Activated T-helper 2 cell treated with anti-CD3 and anti-CD28 coated beads, Interferon-gamma antibody, Interleukin-2, Interleukin-4, amounts not matched to agents 10 μg/mL and 5 μg/mL and 100 μg/mL, durations not matched to agents 14 hours and 24 hours and 36 hours (primary cell): ENCODE measurements around the gene PPME1. TPM values are rescaled to one million over a fixed set of nuclear protein-coding genes. Genes with fewer than 3 reads are reported as not detected.
A peak's percentile ranks its signal among the peaks of the same experiment; 100 is the strongest.

ENCODE experiments used
- DNase-seq: peaks from one replicate; pipeline ENCODE4 v3.0.0; 2021; ENCODE audit warnings: low spot score
- H3K27ac Mint-ChIP-seq: one replicate; pipeline ENCODE4 v1.8.0; 2021; ENCODE audit warnings: mixed read lengths
- H3K27me3 Mint-ChIP-seq: one replicate; pipeline ENCODE4 v1.8.0; 2021; ENCODE audit warnings: low read depth, mixed read lengths
- H3K36me3 Mint-ChIP-seq: one replicate; pipeline ENCODE4 v1.8.0; 2021; ENCODE audit warnings: low read depth, mixed read lengths
- H3K4me1 Mint-ChIP-seq: one replicate; pipeline ENCODE4 v1.8.0; 2021; ENCODE audit warnings: low read depth, mixed read lengths
- H3K4me3 Mint-ChIP-seq: one replicate; pipeline ENCODE4 v1.8.0; 2021; ENCODE audit warnings: low read depth, mild to moderate bottlenecking, moderate library complexity, mixed read lengths
- H3K9me3 Mint-ChIP-seq: one replicate; pipeline ENCODE4 v1.8.0; 2021; ENCODE audit warnings: mixed read lengths
- intact Hi-C: fragments of 100-400 bp; cut with micrococcal nuclease; formaldehyde crosslinking; loops from one replicate; pipeline ENCODE4 v1.15.1; 2023
- total RNA-seq: library from RNA; stranded (reverse); gene quantifications from 2 replicates; pipeline ENCODE4 v1.2.3, GENCODE V29; 2022

PPME1 gene
- total RNA-seq, 1 donor from 2014 or later = 67.5 TPM

DNA sequence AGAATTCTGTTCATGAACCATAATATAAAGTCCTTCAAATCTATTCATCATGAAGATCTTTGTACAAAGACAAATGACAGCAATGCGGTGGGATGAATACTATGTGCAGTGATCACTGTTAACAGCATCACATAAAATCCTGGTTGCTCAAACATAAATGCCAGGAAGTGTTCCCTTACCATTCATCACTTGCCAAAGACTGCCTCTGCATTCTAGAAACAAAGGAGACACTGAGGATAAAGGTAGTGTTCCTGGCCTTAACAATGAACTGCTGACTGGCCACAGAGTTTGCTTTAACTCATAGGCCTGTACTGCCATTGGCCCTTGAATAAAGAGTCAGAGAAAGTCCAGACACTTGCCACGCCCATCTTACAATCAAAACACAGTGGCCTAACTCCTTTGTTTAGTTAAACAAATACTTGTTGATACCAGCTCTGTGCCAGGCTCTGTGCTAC, 29.8 kb upstream of the PPME1 start:
- no peaks in the 10 kb centered on the region for H3K9me3 Mint-ChIP-seq
- H3K4me3 Mint-ChIP-seq = no peak overlapping the region
- H3K27me3 Mint-ChIP-seq = no peaks in the 10 kb centered on the region
- intact Hi-C loops = no loop called here
- H3K27ac Mint-ChIP-seq = no peak overlapping the region
- DNase-seq = no peak
- peaks cover 19% of the 10 kb centered on the region for H3K36me3 Mint-ChIP-seq
- peaks cover 6% of the 10 kb centered on the region for H3K4me1 Mint-ChIP-seq

DNA sequence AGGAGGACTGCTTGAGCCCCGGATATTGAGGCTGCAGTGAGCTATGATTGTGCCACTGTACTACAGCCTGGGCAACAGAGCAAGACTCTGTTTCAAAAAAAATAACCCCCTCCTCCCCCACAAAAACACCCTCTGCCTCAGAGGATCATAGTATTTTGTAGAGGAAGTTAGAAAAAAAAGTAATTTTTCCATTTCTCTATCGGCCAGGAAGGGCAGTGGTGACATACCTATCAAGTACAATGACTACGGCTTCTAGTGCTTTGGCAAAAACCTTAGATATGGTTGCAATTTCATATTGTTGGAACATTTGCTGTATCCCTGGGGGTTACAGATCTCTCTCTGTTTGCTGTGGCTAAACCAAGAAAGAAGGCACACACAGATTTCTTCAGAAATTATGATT, 29.2 kb upstream of the PPME1 start:
- H3K9me3 Mint-ChIP-seq = no peaks in the 10 kb centered on the region
- no peak overlapping the region for H3K4me3 Mint-ChIP-seq
- H3K27me3 Mint-ChIP-seq = no peaks in the 10 kb centered on the region
- H3K36me3 Mint-ChIP-seq = peaks cover 18% of the 10 kb centered on the region
- no peak overlapping the region for H3K27ac Mint-ChIP-seq
- no peak for DNase-seq
- H3K4me1 Mint-ChIP-seq = peaks cover 6% of the 10 kb centered on the region
- intact Hi-C loops = no loop called here

DNA sequence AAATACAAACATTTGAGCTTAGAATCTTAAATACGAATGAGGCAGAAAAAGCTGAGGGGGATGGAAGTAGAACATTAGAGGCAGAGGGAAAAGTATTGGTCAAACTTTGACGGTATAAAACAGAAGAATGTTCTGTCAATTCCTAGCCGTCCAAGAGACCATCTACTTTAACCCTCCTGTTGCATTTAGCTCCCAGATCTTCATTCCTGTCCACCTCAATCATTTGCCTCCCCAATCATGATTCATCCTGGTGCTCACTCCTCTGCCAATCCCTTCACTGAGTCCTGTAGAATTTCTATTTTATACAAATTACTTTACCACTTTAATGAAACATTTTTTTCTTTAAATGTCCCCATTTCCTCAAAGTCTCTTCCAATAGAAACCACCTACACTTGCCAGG, 28.5 kb upstream of the PPME1 start:
- Mint-ChIP-seq H3K4me3 (no peak overlapping the region), H3K36me3 (peaks cover 15% of the 10 kb centered on the region), H3K9me3 (no peaks in the 10 kb centered on the region), H3K27ac (no peak overlapping the region), H3K4me1 (peaks cover 6% of the 10 kb centered on the region), H3K27me3 (no peaks in the 10 kb centered on the region)
- intact Hi-C loops = no loop called here
- DNase-seq = no peak

DNA sequence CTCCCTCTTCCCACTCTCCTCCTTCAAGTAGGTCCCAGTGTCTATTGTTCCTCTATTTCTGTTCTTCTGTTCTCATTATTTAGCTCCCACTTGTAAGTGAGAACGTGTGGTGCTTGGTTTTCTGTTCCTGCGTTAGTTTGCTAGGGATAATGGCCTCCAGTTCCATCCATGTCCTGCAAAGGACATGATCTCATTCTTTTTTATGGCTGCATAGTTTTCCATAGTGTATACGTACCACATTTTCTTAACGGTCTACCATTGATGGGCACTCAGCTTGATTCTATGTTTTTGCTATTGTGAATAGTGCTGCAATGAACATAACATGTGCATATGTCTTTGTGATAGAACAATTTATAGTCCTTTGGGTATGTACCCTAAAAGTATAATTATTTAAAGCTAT, 26.5 kb upstream of the PPME1 start:
- Mint-ChIP-seq H3K27ac (no peak overlapping the region), H3K4me3 (no peak overlapping the region), H3K9me3 (no peaks in the 10 kb centered on the region), H3K27me3 (no peaks in the 10 kb centered on the region), H3K36me3 (peaks cover 8% of the 10 kb centered on the region), H3K4me1 (peaks cover 6% of the 10 kb centered on the region)
- no peak for DNase-seq
- intact Hi-C loops = no loop called here

DNA sequence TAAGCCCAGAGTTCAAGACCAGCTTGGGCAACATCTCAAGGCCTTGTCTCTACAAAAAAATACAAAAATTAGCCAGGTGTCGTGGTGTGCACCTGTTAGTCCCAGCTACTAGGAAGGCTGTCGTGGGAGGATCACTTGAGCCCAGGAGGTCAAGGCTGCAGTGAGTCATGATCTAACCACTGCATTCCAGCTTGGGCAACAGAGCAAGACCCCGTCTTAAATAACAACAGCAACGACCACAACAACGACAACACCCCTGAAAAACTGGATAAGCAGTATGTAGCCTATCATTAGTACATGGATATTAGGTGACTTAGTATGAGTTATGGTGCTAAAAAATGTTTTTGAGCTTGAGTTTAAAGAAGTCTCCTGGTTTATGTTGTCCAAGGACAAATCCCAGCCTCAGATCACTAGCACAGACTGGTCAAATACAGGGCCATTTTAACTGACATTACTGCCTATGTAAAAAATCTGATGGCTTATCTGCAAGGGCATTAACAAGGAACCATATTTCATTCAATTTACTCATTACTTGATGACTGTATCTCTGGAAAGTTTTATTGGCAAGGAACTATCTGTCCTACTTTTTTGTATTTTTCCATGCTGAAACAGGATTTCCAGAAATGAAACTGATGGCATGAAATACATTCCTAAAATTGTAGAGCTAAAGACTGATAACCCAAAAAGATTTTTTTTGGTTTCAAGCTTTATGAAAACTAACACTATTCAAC, 23.7 kb upstream of the PPME1 start:
- Mint-ChIP-seq H3K27me3 (no peaks in the 10 kb centered on the region), H3K9me3 (no peaks in the 10 kb centered on the region), H3K4me1 (peaks cover 7% of the 10 kb centered on the region), H3K27ac (no peak overlapping the region), H3K36me3 (peaks cover 10% of the 10 kb centered on the region), H3K4me3 (no peak overlapping the region)
- intact Hi-C loops = no loop called here
- no peak for DNase-seq

DNA sequence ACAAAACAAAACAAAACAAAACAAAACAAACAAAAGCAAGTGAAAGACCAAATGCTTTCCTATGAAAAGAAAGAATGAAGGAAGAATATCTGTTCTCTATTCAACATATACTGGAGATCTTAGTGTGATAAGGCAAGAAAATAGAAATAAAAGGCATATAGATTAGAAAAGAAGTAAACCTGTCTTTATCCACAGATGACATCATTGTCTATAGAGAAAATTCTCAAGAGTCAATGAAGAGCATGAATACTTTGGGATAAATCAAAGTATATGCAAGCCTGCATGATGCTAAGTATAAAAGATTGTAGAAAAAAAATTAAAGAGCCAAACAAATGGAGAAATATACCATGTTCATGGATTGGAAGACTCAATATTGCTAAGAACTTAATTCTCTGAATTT, 17.9 kb upstream of the PPME1 start:
- no peak for DNase-seq
- H3K4me1 Mint-ChIP-seq = peaks cover 4% of the 10 kb centered on the region
- H3K4me3 Mint-ChIP-seq = no peak overlapping the region
- intact Hi-C loops = no loop called here
- H3K36me3 Mint-ChIP-seq = peaks cover 32% of the 10 kb centered on the region
- no peak overlapping the region for H3K27ac Mint-ChIP-seq
- H3K27me3 Mint-ChIP-seq = no peaks in the 10 kb centered on the region
- peaks cover 7% of the 10 kb centered on the region for H3K9me3 Mint-ChIP-seq

DNA sequence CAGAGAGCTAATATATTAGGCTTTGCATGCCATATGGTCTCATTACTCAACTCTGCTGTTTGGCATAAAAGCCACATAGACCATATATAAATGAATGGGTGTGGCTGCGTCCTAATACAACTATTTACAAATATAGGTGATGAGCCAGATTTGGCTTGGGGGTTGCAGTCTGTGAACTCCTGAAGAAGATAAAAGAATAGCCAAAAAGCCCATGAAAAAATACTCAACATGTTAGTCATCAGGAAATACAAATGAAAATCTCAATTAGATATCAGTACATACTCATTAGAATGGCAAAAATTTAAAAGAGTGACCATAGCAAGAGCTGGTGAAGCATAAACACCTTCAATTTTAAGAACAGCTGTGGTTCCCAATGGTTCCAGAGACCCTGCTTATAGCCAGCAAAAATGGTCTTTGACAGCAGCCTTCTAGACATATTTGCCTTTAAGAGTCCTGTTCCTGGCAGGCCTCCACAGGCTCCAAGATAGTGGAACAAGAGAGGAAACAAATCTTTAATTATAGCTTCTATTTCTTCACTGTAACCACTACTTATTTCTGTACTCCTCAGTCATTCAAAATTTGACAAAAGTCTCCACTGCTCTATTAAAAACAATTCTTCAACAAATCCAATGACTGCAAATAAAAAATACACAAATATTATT, 16.3 kb upstream of the PPME1 start:
- Mint-ChIP-seq H3K9me3 (peaks cover 7% of the 10 kb centered on the region), H3K4me1 (peaks cover 4% of the 10 kb centered on the region), H3K27me3 (no peaks in the 10 kb centered on the region), H3K36me3 (peaks cover 36% of the 10 kb centered on the region), H3K27ac (no peak overlapping the region), H3K4me3 (no peak overlapping the region)
- intact Hi-C loops = no loop called here
- DNase-seq = no peak

DNA sequence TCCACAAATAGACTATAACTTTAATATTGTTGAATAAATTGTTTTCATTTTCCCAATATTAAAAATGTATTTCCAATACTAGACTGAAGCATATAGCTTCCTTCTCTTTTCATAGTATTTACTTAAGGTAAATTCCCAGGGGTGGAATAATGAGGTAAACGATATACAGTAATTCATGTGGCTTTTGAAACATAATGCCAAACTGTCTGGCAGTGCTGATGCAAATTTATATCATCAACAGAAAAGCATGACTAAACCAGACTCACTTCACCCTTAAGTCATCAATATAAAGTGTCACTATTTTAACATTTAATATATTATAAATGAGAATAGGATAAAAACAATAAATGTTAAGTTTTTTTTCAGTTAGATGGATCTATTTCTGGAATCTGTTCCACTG, 13.9 kb upstream of the PPME1 start:
- peaks cover 4% of the 10 kb centered on the region for H3K4me1 Mint-ChIP-seq
- H3K4me3 Mint-ChIP-seq = no peak overlapping the region
- intact Hi-C loops = no loop called here
- H3K27me3 Mint-ChIP-seq = no peaks in the 10 kb centered on the region
- no peak for DNase-seq
- H3K27ac Mint-ChIP-seq = no peak overlapping the region
- peaks cover 46% of the 10 kb centered on the region for H3K36me3 Mint-ChIP-seq
- H3K9me3 Mint-ChIP-seq = peaks cover 7% of the 10 kb centered on the region

DNA sequence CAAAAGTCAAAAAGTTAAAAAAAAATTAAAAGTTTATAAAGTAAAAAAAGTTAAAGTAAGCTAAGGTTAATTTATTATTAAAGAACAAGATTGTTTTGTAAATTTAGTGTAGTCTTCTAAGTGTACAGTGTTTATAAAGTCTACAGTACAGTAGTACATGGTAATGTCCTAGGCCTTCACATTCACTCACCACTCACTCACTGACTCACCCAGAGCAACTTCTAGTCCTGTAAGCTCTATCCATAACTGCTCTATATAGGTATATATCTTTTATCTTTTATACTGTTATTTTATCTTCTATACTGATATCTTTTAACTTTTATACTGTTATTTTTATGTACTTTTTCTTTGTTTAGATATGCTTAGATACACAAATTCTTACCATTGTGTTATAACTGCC, 11.4 kb upstream of the PPME1 start:
- Mint-ChIP-seq H3K4me3 (no peak overlapping the region), H3K4me1 (peaks cover 10% of the 10 kb centered on the region), H3K9me3 (no peaks in the 10 kb centered on the region), H3K27ac (no peak overlapping the region), H3K36me3 (peaks cover 40% of the 10 kb centered on the region), H3K27me3 (no peaks in the 10 kb centered on the region)
- intact Hi-C loops = no loop called here
- DNase-seq = no peak

DNA sequence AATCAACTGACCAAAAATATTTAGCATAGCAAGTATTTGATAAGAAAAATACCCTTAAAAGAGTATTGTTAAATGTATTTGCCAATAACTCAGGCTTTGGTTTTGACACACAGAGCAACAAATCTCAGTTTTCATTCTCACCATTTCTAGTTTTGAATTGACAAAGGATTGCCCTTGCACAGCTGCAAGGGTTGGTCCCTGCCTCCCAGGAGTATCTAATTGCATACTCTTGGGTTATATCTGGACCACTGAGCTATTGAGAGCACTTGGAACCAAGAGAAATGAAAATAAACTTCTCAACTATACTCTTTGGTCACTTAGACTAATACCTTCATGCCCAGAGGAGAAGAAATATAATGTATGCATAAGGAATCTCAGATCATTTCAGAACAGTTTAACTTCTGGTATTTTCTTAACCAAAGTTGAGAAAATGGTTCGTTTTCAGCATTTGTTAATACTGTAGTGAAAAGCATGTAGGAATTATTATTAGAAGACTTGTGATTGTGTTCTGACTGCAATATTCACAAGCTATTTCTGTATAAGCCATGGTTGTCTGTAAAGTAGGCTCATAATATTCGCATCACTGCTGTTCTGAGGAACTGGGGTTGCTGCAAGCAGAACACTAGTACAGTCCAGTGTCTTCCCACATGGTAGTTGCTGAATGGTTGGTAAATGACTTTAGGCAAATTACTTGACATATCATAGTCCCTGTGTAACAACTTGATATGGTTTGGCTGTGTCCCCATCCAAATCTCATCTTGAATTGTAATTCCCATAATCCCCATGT, 8.2 kb upstream of the PPME1 start:
- intact Hi-C loops = no loop called here
- DNase-seq = no peak
- H3K9me3 Mint-ChIP-seq = no peaks in the 10 kb centered on the region
- peaks cover 8% of the 10 kb centered on the region for H3K4me1 Mint-ChIP-seq
- H3K36me3 Mint-ChIP-seq = peaks cover 51% of the 10 kb centered on the region
- no peak overlapping the region for H3K27ac Mint-ChIP-seq
- no peaks in the 10 kb centered on the region for H3K27me3 Mint-ChIP-seq
- no peak overlapping the region for H3K4me3 Mint-ChIP-seq

DNA sequence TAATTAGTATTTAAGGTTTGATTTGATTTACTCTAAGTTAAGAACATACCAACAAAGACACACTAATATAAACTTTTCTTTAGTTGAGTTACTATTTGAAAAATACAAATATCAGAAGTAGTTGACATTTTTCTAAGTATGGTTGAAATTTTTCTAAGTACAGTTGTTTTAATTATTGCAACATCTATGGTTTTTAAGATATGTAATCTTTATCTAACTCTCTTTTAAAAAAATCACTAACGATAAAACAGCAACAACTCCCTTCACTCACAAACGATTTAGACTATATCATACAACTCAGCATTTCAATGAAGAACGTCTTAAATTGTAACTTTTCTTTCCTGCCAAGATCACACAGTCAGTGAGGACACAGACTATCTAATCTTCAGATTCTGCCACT, 2.3 kb upstream of the PPME1 start:
- Mint-ChIP-seq H3K4me1 (peaks cover 9% of the 10 kb centered on the region), H3K27me3 (no peaks in the 10 kb centered on the region), H3K4me3 (peak overlapping the region; percentile 9), H3K36me3 (peaks cover 29% of the 10 kb centered on the region), H3K27ac (no peak overlapping the region), H3K9me3 (no peaks in the 10 kb centered on the region)
- DNase-seq = no peak
- intact Hi-C loops = no loop called here

DNA sequence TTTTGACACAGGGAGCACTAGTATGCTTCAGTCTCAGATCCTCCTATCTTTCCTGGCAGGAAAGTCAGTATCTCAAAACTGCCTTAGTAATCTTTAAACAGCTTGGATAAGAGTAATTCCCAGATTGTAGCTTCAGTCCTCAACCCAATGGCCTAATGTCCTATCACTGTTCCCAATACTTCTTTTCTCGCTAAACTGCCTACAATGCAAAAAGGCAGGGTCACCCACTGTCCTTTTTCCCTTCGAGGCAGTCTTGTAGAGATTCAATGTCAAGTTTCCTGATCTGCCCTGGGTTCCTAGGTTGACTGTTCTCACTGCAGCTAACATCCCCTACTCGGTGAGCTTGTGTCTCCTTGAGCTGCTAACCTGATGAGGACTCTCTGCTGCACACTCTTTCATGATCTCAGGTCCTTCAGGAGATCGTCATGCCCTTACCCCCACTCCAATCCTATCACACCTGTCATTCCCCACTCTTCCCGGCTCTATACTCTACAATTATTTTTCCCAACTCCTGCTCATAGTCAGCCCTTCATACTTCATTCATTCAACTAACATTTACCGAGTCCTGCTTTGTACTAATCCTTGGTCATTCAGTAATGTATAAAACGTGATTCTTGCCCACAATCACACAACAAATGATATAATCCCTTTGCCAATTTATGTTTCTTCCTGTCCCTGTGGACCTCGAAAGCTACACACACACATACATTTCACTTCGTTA, 1.2 kb upstream of the PPME1 start:
- Mint-ChIP-seq H3K27ac (no peak overlapping the region), H3K4me3 (no peak overlapping the region), H3K9me3 (no peaks in the 10 kb centered on the region), H3K4me1 (peaks cover 13% of the 10 kb centered on the region), H3K36me3 (peaks cover 26% of the 10 kb centered on the region), H3K27me3 (no peaks in the 10 kb centered on the region)
- no peak for DNase-seq
- intact Hi-C loops = loop anchor here (1.0 to 5.0 kb wide), 8 partner anchors 35 to 383 kb away; partner anchors contain the start of genes COA4, LIPT2, MRPL48 and PAAF1
